Measurements from ENCODE around the gene NSRP1.
"Not testable (repeated sequence)": the region's sequence is repeated elsewhere in the genome, so short reads cannot be mapped to it uniquely, and the experiment has no call there.

Gene NSRP1, protein sequence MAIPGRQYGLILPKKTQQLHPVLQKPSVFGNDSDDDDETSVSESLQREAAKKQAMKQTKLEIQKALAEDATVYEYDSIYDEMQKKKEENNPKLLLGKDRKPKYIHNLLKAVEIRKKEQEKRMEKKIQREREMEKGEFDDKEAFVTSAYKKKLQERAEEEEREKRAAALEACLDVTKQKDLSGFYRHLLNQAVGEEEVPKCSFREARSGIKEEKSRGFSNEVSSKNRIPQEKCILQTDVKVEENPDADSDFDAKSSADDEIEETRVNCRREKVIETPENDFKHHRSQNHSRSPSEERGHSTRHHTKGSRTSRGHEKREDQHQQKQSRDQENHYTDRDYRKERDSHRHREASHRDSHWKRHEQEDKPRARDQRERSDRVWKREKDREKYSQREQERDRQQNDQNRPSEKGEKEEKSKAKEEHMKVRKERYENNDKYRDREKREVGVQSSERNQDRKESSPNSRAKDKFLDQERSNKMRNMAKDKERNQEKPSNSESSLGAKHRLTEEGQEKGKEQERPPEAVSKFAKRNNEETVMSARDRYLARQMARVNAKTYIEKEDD

DNA sequence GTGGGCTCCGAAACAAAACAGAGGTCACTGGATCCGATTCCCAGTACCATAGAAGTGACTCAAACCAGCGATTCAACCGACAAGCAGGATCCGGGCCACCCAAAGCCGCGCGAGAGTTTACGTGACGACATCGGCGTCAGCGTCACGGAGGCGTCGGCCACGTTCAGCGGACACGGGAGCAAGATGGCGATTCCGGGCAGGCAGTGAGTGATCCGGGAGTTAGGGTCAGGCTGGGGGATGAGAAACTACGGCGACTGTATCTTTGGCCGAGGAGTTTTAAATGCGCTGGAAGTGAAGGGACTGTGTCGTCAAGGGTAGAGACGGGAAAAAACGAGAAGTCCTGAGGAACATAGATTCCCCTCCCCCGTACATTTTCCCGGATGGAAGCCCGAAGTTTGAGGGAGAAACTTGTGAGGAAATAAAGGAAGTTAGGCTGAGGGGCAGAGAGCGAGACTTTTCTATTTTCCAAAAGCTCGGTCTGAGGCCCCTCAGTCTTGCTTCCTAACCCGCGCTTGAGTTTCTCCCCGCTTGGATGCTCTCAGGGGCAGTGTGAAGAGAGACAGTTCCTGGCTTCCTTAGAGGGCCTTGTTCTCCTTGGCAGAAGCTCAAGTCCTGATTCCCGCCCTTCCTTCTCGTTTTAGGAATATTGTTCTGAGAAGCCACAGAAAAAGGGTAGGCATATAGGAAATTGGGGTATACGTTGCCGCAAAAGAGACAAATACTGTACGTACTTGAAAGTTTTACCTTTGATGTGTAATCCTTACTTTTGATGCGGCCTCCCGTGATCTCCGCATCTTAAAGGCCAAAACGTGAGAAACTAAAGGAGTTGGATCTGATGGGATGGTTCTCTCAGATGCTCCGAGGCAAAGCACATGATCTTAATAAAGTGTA, at the start of gene NSRP1:
TSS of gene NSRP1 (plus strand) at position 156 of the 891 bp plus-strand sequence. CDS start at position 184, 28 bp downstream.
- peak; percentile 87 for DNase-seq

GRCh38 chr17:30068465-30068864, 48.2 kb upstream of the NSRP1 start:
- no peak for DNase-seq

- no peak for DNase-seq
Measured at GRCh38 chr17:30074254-30074653, 42.4 kb upstream of the NSRP1 start.

DNA sequence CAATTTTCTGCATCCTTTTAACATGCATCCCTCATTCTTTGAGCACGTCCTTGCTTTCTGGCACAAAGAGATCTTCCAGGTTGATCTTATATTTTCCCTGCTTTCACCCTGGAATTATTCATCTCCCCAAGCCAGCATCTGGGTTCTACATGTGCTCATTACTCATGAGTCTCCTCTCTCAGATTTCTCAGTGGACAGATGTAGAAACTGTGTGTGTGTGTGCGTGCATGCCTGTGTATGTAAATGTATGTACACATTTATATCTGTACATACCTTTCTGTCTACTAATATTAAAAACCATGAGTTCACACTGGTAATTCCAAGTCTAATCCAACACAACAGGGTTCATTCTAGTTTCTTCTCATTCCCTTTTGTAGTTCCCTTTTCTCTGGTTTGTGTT, 41.9 kb upstream of the NSRP1 start:
- DNase-seq = no peak

- DNase-seq = no peak
Measured at GRCh38 chr17:30082773-30083172, 33.8 kb upstream of the NSRP1 start.

- no peak for DNase-seq
Measured at GRCh38 chr17:30084788-30085187, 31.8 kb upstream of the NSRP1 start.

GRCh38 chr17:30086896-30087295, 29.7 kb upstream of the NSRP1 start:
- DNase-seq = no peak

DNA sequence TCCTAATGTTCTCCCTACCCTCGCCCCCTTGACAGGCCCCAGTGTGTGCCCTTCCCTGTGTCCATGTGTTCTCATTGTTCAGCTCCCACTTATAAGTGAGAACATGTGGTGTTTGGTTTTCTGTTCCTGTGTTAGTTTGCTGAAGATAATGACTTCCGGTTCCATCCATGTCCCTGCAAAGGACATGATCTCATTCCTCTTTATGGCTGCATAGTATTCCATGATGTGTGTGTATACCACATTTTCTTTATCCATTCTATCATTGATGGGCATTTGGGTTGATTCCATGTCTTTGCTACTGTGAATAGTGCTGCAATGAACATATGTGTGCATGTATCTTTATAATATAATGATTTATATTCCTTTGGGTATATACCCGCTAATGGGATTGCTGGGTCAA, 29.2 kb upstream of the NSRP1 start:
- DNase-seq = not testable (repeated sequence)

DNA sequence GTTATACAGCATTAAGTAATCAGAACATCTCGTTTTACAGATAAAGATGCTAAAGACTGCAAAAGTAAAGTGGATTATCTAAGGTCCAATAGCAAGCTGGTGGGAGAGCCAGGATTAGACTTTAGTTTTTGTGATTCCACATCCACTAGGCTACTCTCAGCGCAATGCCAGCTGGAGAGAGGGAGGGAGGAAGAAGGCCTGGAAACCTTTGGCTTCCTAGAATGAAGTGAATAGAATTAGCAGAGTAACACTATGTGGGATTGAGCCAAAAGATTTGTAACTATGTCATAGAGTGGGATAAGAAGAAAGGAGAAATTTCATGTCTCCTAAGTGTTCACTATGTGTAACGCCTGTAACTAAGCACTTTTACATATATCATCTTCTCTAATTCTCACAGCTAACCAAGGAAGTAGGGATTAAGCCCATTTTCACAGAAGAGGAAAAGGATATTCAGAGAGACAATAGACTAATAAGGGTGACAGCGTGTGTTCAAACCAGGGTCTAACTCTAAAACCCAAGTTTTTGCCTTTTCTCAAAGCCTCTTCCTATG, 25.4 kb upstream of the NSRP1 start:
- no peak for DNase-seq

- no peak for DNase-seq
Measured at GRCh38 chr17:30091771-30092170, 24.8 kb upstream of the NSRP1 start.

DNA sequence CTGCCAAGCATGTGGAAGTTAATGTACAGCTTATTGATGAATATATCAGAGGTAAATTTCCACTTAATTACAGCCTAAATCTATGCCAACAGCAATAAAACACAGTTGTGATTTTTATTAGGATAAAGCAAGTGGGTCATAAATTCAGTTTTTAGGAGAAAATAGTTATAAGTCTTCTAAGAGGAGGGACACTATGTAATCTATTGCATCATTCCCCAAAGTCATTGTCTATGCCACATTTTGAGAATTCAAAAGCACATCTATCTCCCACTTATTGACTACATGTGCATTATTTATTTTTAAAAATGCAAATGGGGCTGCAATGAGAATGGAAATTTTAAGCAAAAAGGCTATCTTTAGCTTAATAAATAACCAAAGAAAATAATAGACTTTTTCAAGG, 23.7 kb upstream of the NSRP1 start:
- DNase-seq = no peak

DNA sequence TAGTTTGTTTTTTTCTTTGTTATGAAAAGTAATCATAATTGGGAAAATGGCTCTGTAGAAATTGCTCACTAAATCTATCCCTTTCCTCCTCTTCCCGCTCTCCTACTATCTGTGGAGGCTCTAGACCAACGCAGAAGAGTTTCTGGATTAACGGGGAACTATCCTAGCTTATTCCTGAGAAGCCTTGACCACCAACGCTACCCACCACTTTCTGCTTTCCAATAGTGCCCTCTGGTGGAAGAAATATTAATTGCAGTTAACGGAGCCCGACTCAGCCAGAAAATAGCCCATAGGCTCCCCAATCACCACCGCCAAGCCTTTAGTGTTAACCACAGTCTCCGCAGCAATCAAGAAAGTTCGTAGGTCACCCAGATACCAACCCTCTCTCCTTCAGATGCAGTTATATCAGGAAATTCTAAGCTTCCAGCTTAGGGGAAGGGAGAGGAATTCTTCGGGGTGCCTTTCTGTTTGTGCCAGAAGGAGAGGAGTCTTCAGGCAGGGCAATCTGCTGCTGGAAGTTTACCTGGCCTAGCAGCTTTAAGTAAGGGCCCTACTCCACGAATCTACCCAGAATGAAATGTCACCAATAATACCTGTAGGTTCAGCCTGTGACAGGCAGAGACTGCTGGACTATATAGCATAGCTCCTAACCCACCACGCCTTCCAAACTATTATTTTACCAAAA, 23.0 kb upstream of the NSRP1 start:
- peak; percentile 9 for DNase-seq

DNA sequence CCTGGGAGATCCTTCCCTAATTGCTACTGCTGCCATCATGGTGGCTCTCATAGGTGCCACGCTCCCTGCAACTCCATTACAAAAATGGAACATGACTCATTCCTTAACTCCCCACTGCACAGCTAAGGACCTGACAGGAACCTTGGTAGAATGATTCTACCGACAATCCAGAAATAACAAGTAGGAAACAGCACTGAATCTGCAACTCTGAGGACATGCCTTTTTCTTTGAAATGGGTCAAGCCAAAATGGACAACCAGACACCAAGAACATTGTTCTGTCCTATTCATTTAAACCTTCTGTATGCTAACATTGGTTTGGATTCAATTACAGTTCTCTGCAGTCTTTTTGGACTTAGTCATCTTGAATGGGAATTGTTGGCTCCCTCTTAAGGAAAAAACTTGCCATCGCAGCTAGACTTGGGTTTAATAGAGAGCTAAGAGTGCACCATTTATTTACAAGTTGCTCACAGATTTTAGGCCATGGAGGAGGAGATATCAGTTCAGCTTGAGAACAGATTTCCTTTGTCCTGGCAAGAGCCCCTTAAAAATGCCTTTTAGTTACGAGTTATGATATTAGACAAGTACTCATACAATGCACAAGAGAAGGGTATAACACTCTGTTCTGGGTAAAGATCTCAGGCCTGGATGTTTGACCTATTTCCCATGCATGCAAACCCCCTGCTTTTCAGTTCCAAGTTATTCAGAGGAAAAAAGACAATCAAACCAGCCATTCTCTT, 20.9 kb upstream of the NSRP1 start:
- DNase-seq = no peak

- no peak for DNase-seq
Measured at GRCh38 chr17:30101686-30102390, 14.8 kb upstream of the NSRP1 start.

DNA sequence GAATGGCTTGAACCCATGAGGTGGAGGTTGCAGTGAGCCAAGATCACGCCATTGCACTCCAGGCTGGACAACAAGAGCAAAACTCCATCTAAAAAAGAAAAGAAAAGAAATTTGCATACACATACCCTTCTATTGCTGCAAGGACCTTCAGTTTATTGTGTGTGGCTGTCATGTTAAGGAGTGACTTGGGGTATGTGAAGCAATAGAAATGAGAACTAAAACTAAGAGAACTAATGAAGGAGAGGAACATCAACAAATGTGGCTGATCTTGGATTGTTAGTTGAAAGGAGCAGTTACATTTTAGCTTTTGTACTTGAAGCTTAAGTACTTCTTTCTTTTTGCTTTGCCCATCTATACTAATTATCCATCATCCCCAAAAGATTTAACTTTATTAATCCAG, 12.7 kb upstream of the NSRP1 start:
- DNase-seq = no peak

DNA sequence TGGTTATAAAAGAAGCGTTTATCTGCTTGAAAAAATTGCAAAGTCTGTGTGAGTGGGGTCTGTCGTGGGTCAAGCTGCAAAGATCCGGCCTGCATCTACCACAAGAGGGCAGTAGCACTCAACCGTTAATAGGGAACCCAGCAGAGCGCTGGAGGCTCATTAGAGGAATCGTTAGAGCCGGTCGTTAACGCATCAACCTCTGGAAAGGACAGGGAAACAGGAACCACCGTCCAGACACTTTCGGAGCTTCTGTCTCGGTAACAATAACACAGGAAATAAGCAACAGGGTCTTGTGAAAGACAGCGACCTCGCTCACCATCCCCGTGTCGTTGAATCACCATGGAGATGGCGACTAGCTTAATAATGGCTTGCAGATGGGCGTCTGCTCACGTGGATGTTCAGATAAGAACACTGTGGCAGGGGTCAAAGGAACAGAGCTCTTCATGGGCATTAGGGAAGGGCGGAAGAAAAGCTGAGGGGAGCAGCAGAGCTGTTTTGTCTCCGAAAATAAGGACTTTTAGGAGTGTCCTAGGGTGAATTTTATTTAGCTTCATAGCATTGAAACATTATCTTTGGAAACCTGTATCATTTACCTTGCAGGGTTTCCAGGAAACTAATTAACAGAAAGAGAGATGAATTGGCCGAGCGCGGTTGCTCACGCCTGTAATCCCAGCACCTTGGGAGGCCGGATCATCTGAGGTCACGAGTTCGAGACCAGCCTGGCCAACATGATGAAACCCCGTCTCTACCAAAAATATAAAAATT, 11.9 kb upstream of the NSRP1 start:
- DNase-seq = peak; percentile 54

DNA sequence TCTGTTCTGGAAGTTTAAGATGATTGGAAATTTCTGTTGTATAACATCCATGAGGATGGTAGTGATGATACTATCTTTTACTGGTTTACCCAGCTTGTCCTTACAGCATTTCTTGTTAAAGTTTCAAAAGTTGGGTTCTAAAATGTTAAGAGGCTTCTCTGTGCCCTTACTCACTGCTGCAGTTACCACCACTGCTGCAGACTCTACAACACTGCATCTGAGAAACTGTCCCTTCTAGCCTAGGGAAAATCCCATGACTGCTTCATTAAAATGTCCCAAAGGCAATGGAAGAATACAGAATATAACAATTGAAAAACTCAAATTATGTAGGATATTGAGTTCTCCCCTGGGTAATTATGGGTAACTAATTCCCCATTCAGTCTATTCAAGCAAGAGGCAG, 3.8 kb upstream of the NSRP1 start:
- no peak for DNase-seq

DNA sequence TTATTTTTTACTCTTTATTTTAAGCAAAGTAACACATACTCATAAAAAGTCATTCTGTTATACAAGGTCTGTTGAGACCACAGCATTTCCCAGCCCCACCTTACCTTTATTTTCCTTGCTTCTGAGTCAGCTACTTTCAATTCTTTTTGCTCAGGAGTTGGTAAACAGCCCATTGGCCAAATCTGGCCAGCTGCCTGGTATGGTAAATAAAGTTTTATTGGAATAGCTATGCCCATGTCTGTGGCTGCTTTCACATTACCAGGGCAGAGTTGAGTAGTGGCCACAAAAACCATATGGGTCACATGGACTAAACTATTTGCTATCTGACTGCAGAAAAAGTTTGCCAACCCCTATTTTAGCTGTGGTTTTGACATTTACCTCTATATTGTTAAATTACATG, 3.4 kb upstream of the NSRP1 start:
- peak; percentile 20 for DNase-seq

DNA sequence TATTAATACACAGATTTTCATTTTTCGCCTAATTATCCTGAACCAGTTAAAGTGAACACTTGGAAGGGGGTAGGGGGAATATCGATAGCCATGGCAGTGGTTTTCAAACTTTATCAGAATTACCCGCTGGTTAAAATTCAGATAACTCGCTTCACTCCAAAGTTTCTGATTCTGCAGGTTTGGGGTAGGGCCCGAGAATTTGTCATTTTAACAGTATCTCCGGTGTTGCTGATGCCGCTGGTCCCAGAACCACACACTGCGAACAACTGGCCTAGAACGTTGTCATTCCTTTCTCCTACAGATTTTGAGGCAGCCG, 313 bp upstream of the NSRP1 start:
- no peak for DNase-seq

DNA sequence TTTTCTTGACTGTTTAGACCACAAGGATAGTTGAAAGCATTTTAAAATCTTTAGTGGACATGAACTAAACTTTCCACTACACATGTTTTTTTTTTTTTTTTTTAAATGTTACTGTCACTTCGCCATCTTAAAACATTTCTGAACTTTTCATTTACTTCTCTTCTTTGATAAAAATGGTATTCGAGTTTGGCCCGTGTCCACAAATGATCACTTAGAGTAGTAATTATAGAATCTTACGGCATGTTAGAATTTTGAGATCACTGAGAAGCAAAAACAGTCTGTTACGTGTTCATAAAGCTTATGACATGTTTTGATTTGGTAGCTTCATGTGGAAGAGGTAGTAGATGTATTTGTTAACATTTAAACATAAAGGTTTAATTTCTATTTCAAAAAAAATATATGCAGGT, 1.1 kb downstream of the NSRP1 start:
- no peak for DNase-seq

DNA sequence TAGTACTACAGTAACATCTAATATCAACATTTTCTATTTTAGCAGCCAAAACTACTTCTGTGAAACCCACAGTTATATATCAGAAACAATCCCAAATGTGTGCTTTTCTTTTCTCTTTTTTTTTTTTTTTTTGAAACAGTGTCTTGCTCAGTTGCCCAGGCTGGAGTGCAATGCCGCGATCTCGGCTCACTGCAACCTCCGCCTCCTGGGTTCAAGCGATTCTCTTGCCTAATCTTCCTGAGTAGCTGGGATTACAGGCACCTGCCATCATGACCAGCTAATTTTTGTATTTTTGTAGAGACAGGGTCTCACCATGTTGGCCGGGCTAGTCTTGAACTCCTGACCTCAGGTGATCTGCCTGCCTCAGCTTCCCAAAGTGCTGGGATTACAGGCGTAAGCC, 2.0 kb downstream of the NSRP1 start:
- DNase-seq = not testable (repeated sequence)

All from NK-92 treated with Interleukin-12 subunit alpha and Interleukin-12 subunit beta, amount 100 ng/mL, for 24 hours (cell line).